ENCODE results near the gene SNRPD1. TPM values are rescaled to one million over a fixed set of nuclear protein-coding genes. Genes with fewer than 3 reads are reported as not detected.

SNRPD1 gene
- total and polyA plus RNA-seq, 7 donors: 17.7 to 46.8 (median 33.3) TPM

DNA sequence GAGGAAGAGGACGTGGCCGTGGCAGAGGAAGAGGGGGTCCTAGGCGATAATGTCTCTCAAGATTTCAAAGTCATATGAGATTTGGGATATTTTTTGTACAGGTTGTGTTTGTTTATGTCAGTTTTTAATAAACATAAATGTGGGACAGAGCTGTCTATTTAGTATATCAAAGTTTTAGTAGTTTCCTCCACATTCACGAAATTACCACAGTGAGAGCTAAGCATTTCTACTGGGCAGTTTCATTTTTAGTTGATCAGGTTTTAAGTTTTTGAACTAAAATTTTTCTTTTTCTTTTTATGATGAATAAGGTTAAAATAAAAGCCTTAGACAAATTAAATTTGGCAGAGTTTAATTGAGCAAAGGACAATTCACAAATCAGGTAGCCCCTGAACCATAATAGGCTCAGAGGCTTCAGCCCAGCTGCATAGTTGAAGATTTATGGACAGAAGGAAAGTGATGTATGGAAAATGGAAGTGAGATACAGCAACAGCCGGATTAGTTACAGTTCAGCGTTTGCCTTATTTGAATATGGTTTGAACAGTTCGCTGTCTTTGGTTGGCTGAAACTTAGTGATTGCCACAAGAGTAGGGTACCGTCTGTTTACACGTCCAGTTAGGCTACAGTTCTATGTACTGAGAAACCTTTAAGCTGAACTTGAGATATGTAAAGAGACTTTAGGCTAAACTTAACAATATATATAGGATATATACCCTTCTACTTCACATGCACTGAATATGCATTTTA is 17.1 kb downstream of the SNRPD1 start:
- Histone ChIP-seq H3K9me3 (no peaks in the 10 kb centered on the region), H3K4me1 (no peaks in the 10 kb centered on the region), H3K27ac (no peak overlapping the region), H3K36me3 (ENCODE audit: insufficient read depth in 1 of 2, low read depth in 1 of 2) (peaks cover 7 to 87% of the 10 kb centered on the region in 2 donors), H3K27me3 (ENCODE audit: insufficient read depth in 3 of 3, low read length in 2 of 3) (no peaks in the 10 kb centered on the region), H3K4me3 (no peak overlapping the region)
- ATAC-seq (no peak), DNase-seq (no peak)
- TF ChIP-seq CTCF (IDR thresholded peaks at IDR 0.05): no peak
- intact Hi-C loops (cut with DNase I): no loop called here
- 81 to 83% (median 82%) methylated on average over 9 of the region's 9 CpGs for WGBS, 3 donors

DNA sequence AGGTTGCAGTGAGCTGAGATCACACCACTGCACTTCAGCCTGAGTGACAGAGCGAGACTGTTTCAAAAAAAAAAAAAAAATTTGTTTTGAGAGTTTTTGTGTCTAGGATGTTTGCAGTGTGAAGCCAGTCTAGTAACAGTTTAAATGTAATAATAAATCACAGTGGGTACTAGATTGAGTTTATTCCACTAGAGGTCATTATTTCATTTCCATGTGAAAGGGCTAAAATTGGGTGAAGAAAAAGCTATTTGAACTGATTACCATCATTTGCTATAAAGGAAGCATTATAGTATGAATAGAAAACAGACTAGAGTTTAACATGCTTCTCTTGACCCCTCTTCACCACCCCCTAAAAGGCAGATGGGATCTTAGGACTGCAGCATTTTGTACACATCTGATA is 20.3 kb downstream of the SNRPD1 start:
- Histone ChIP-seq H3K4me1 (no peaks in the 10 kb centered on the region), H3K4me3 (no peak overlapping the region), H3K36me3 (ENCODE audit: insufficient read depth in 1 of 2, low read depth in 1 of 2) (peaks cover 4 to 63% of the 10 kb centered on the region in 2 donors), H3K27ac (no peak overlapping the region), H3K9me3 (no peaks in the 10 kb centered on the region), H3K27me3 (ENCODE audit: insufficient read depth in 3 of 3, low read length in 2 of 3) (no peaks in the 10 kb centered on the region)
- intact Hi-C loops (cut with DNase I): no loop called here
- 100% methylated on average over 1 of the region's 1 CpG for WGBS, 3 donors
- no peak for TF ChIP-seq CTCF (IDR thresholded peaks at IDR 0.05)
- DNase-seq (no peak), ATAC-seq (no peak)

GRCh38 chr18:21634588-21635199 is 22.6 kb downstream of the SNRPD1 start:
- 90 to 94% (median 91%) methylated on average over 4 of the region's 4 CpGs for WGBS, 3 donors
- no peaks in the 10 kb centered on the region for H3K9me3 ChIP-seq
- H3K4me1 ChIP-seq: no peaks in the 10 kb centered on the region
- ATAC-seq (no peak), DNase-seq (no peak)
- no peak for TF ChIP-seq CTCF (IDR thresholded peaks at IDR 0.05)
- H3K36me3 ChIP-seq (ENCODE audit: insufficient read depth in 1 of 2, low read depth in 1 of 2): peaks cover 0 to 42% of the 10 kb centered on the region in 2 donors
- intact Hi-C loops (cut with DNase I): no loop called here
- H3K4me3 ChIP-seq: no peak overlapping the region
- H3K27ac ChIP-seq: no peak overlapping the region
- no peaks in the 10 kb centered on the region for H3K27me3 ChIP-seq (ENCODE audit: insufficient read depth in 3 of 3, low read length in 2 of 3)

- intact Hi-C loops (cut with DNase I): no loop called here
- H3K36me3 ChIP-seq (ENCODE audit: insufficient read depth in 1 of 2, low read depth in 1 of 2): peaks cover 0 to 21% of the 10 kb centered on the region in 2 donors
- no peak for DNase-seq
- no peaks in the 10 kb centered on the region for H3K27me3 ChIP-seq (ENCODE audit: insufficient read depth in 3 of 3, low read length in 2 of 3)
- 89 to 91% (median 90%) methylated on average over 13 of the region's 13 CpGs for WGBS, 3 donors
- no peak overlapping the region for H3K4me3 ChIP-seq
- H3K4me1 ChIP-seq: no peaks in the 10 kb centered on the region
- H3K9me3 ChIP-seq: no peaks in the 10 kb centered on the region
- no peak for TF ChIP-seq CTCF (IDR thresholded peaks at IDR 0.05)
- H3K27ac ChIP-seq: no peak overlapping the region
- no peak for ATAC-seq
Observed at GRCh38 chr18:21636769-21637168, 24.7 kb downstream of the SNRPD1 start.

All from psoas muscle (tissue), 8 donors.